Measurements from ENCODE around the gene KLHL12. TPM values are rescaled to one million over a fixed set of nuclear protein-coding genes. Genes with fewer than 3 reads are reported as not detected.

The KLHL12 gene
- total RNA-seq, 2 donors from 2014 or later = 12.6 to 18.5 TPM

GRCh38 chr1:202862679-202863560 is 64.1 kb downstream of the KLHL12 start:
- Histone ChIP-seq H3K9me3 (no peaks in the 10 kb centered on the region), H3K4me1 (ENCODE audit: control insufficient read depth in 1 of 2, low read depth in 2 of 2) (peaks cover 2 to 10% of the 10 kb centered on the region in 2 donors), H3K27ac (no peak overlapping the region), H3K4me3 (no peak overlapping the region), H3K36me3 (no peaks in the 10 kb centered on the region), H3K27me3 (replicated peaks; ENCODE audit: insufficient read depth) (no peaks in the 10 kb centered on the region)
- DNase-seq (ENCODE audit: low spot score) (no peak), ATAC-seq (ENCODE audit: insufficient number of reproducible peaks, low FRiP score, low read depth) (no peak)
- TF ChIP-seq CTCF (IDR thresholded peaks at IDR 0.05) = no peak

- no peak for TF ChIP-seq CTCF (IDR thresholded peaks at IDR 0.05)
- ATAC-seq (ENCODE audit: insufficient number of reproducible peaks, low FRiP score, low read depth) (peak; percentile 71), DNase-seq (ENCODE audit: low spot score) (peak; percentile 83)
- Histone ChIP-seq H3K4me3 (peak overlapping the region; percentile 89), H3K27me3 (replicated peaks; ENCODE audit: insufficient read depth) (no peaks in the 10 kb centered on the region), H3K9me3 (no peaks in the 10 kb centered on the region), H3K27ac (no peak overlapping the region), H3K36me3 (no peaks in the 10 kb centered on the region), H3K4me1 (ENCODE audit: control insufficient read depth in 1 of 2, low read depth in 2 of 2) (peaks cover 2 to 10% of the 10 kb centered on the region in 2 donors)
Measured at GRCh38 chr1:202861420-202862132, 65.5 kb downstream of the KLHL12 start.

- no peak for TF ChIP-seq CTCF (IDR thresholded peaks at IDR 0.05)
- DNase-seq (ENCODE audit: low spot score) (no peak), ATAC-seq (ENCODE audit: insufficient number of reproducible peaks, low FRiP score, low read depth) (no peak)
- H3K36me3 ChIP-seq = no peaks in the 10 kb centered on the region
- no peaks in the 10 kb centered on the region for H3K27me3 ChIP-seq (replicated peaks; ENCODE audit: insufficient read depth)
- no peaks in the 10 kb centered on the region for H3K9me3 ChIP-seq
- peak overlapping the region; percentile 89 for H3K4me3 ChIP-seq
- H3K4me1 ChIP-seq (ENCODE audit: control insufficient read depth in 1 of 2, low read depth in 2 of 2) = peaks cover 2 to 10% of the 10 kb centered on the region in 2 donors
- H3K27ac ChIP-seq = no peak overlapping the region
Measured at GRCh38 chr1:202860744-202861419, 66.2 kb downstream of the KLHL12 start.

- Histone ChIP-seq H3K9me3 (no peaks in the 10 kb centered on the region), H3K27me3 (replicated peaks; ENCODE audit: insufficient read depth) (no peaks in the 10 kb centered on the region), H3K36me3 (no peaks in the 10 kb centered on the region), H3K4me3 (no peak overlapping the region), H3K4me1 (ENCODE audit: control insufficient read depth in 1 of 2, low read depth in 2 of 2) (peaks cover 2 to 10% of the 10 kb centered on the region in 2 donors), H3K27ac (no peak overlapping the region)
- DNase-seq (ENCODE audit: low spot score) (no peak), ATAC-seq (ENCODE audit: insufficient number of reproducible peaks, low FRiP score, low read depth) (no peak)
- no peak for TF ChIP-seq CTCF (IDR thresholded peaks at IDR 0.05)
Measured at GRCh38 chr1:202858789-202859414, 68.1 kb downstream of the KLHL12 start.
